ENCODE results near the gene PNMA8A. TPM values are rescaled to one million over a fixed set of nuclear protein-coding genes. Genes with fewer than 3 reads are reported as not detected.
"Not testable (repeated sequence)": the region's sequence is repeated elsewhere in the genome, so short reads cannot be mapped to it uniquely, and the experiment has no call there.

Gene PNMA8A
- polyA plus RNA-seq, 1 donor (not counting 4 experiments of a cell fraction or from before 2014, with no cell fraction given): 0.24 TPM

GRCh38 chr19:46442808-46443450 lies 28.4 kb downstream of the PNMA8A start:
- DNase-seq (ENCODE audit: low read depth, low spot score): no peak

GRCh38 chr19:46441866-46442265 lies 29.5 kb downstream of the PNMA8A start:
- Histone ChIP-seq H3K36me3 (ENCODE audit: control insufficient read depth in 2 of 2, extremely low read depth in 1 of 2, insufficient read depth in 2 of 2, low read length in 2 of 2) (no peaks in the 10 kb centered on the region), H3K4me3 (ENCODE audit: control insufficient read depth in 2 of 3, extremely low read depth in 1 of 3, insufficient read depth in 2 of 3, low read depth in 1 of 3, low read length in 3 of 3) (no peak overlapping the region), H3K27ac (ENCODE audit: control insufficient read depth, insufficient read depth, low read length) (no peak overlapping the region), H2AFZ (ENCODE audit: control insufficient read depth, low read length) (no peak overlapping the region), H3K4me1 (ENCODE audit: control insufficient read depth, extremely low read depth, insufficient read depth, low read length) (peaks cover 10% of the 10 kb centered on the region), H3K9me3 (ENCODE audit: control insufficient read depth, low read depth, low read length) (no peaks in the 10 kb centered on the region), H4K20me1 (ENCODE audit: control insufficient read depth, extremely low read depth, insufficient read depth, low read length) (no peaks in the 10 kb centered on the region), H3K9me1 (ENCODE audit: control insufficient read depth, extremely low read depth, insufficient read depth, low read length) (no peaks in the 10 kb centered on the region), H3K4me2 (ENCODE audit: control insufficient read depth, extremely low read depth, insufficient read depth, low read depth, low read length) (no peak overlapping the region), H3K9ac (ENCODE audit: control insufficient read depth, extremely low read depth, insufficient read depth, low read length) (no peak overlapping the region), H3K79me2 (ENCODE audit: control insufficient read depth, insufficient read depth, low read length) (no peaks in the 10 kb centered on the region), H3K27me3 (ENCODE audit: control insufficient read depth, extremely low read depth, insufficient read depth, low read length) (no peaks in the 10 kb centered on the region)
- dilution Hi-C loops (cut with MboI; ENCODE audit: extremely low pct_ligation_motif_present, low sequenced_read_pairs): no loop called here
- DNase-seq (ENCODE audit: low read depth, low spot score) (no peak), FAIRE-seq (no peak)
- no peak for TF ChIP-seq EZH2 (IDR thresholded peaks at IDR 0.05; ENCODE audit: low read length)
- no peak for TF ChIP-seq CTCF (optimal IDR thresholded peaks at IDR 0.05 in 1 of 3, IDR thresholded peaks at IDR 0.05 in 1 of 3, conservative IDR thresholded peaks at IDR 0.05 in 1 of 3; ENCODE audit: extremely low read depth in 1 of 3, insufficient read depth in 2 of 3, low read length in 3 of 3)

More at GRCh38 chr19:46442808-46443450, 28.4 kb downstream of the PNMA8A start:
- dilution Hi-C loops (cut with MboI; ENCODE audit: extremely low pct_ligation_motif_present, low sequenced_read_pairs): no loop called here
- Histone ChIP-seq H3K27me3 (ENCODE audit: control insufficient read depth, extremely low read depth, insufficient read depth, low read length) (no peaks in the 10 kb centered on the region), H3K4me2 (ENCODE audit: control insufficient read depth, extremely low read depth, insufficient read depth, low read depth, low read length) (peak overlapping the region; percentile 78), H3K27ac (ENCODE audit: control insufficient read depth, insufficient read depth, low read length) (no peak overlapping the region), H3K4me1 (ENCODE audit: control insufficient read depth, extremely low read depth, insufficient read depth, low read length) (peaks cover 10% of the 10 kb centered on the region), H3K9me1 (ENCODE audit: control insufficient read depth, extremely low read depth, insufficient read depth, low read length) (no peaks in the 10 kb centered on the region), H3K9me3 (ENCODE audit: control insufficient read depth, low read depth, low read length) (no peaks in the 10 kb centered on the region), H3K79me2 (ENCODE audit: control insufficient read depth, insufficient read depth, low read length) (no peaks in the 10 kb centered on the region), H3K4me3 (ENCODE audit: control insufficient read depth in 2 of 3, extremely low read depth in 1 of 3, insufficient read depth in 2 of 3, low read depth in 1 of 3, low read length in 3 of 3) (no peak overlapping the region), H4K20me1 (ENCODE audit: control insufficient read depth, extremely low read depth, insufficient read depth, low read length) (no peaks in the 10 kb centered on the region), H2AFZ (ENCODE audit: control insufficient read depth, low read length) (no peak overlapping the region), H3K9ac (ENCODE audit: control insufficient read depth, extremely low read depth, insufficient read depth, low read length) (no peak overlapping the region), H3K36me3 (ENCODE audit: control insufficient read depth in 2 of 2, extremely low read depth in 1 of 2, insufficient read depth in 2 of 2, low read length in 2 of 2) (no peaks in the 10 kb centered on the region)
- TF ChIP-seq EZH2 (IDR thresholded peaks at IDR 0.05; ENCODE audit: low read length) (no peak), CTCF (optimal IDR thresholded peaks at IDR 0.05 in 1 of 3, IDR thresholded peaks at IDR 0.05 in 1 of 3, conservative IDR thresholded peaks at IDR 0.05 in 1 of 3; ENCODE audit: extremely low read depth in 1 of 3, insufficient read depth in 2 of 3, low read length in 3 of 3) (no peak)
- peak; percentile 93 for FAIRE-seq

GRCh38 chr19:46435689-46436088 lies 35.7 kb downstream of the PNMA8A start:
- H3K9me3 ChIP-seq (ENCODE audit: control insufficient read depth, low read depth, low read length); H3K27ac ChIP-seq (ENCODE audit: control insufficient read depth, insufficient read depth, low read length); H3K9me1 ChIP-seq (ENCODE audit: control insufficient read depth, extremely low read depth, insufficient read depth, low read length); H3K79me2 ChIP-seq (ENCODE audit: control insufficient read depth, insufficient read depth, low read length); DNase-seq (ENCODE audit: low read depth, low spot score); H3K4me3 ChIP-seq (ENCODE audit: control insufficient read depth in 2 of 3, extremely low read depth in 1 of 3, insufficient read depth in 2 of 3, low read depth in 1 of 3, low read length in 3 of 3); H3K4me2 ChIP-seq (ENCODE audit: control insufficient read depth, extremely low read depth, insufficient read depth, low read depth, low read length); dilution Hi-C loops (cut with MboI; ENCODE audit: extremely low pct_ligation_motif_present, low sequenced_read_pairs); H3K9ac ChIP-seq (ENCODE audit: control insufficient read depth, extremely low read depth, insufficient read depth, low read length); H3K4me1 ChIP-seq (ENCODE audit: control insufficient read depth, extremely low read depth, insufficient read depth, low read length); FAIRE-seq; H2AFZ ChIP-seq (ENCODE audit: control insufficient read depth, low read length); H3K36me3 ChIP-seq (ENCODE audit: control insufficient read depth in 2 of 2, extremely low read depth in 1 of 2, insufficient read depth in 2 of 2, low read length in 2 of 2); H3K27me3 ChIP-seq (ENCODE audit: control insufficient read depth, extremely low read depth, insufficient read depth, low read length); H4K20me1 ChIP-seq (ENCODE audit: control insufficient read depth, extremely low read depth, insufficient read depth, low read length): not testable (repeated sequence)

Measured in keratinocyte (primary cell).